GM18909 (cell line): ENCODE results near the gene ACTMAP.
"Not testable (repeated sequence)": the region's sequence is repeated elsewhere in the genome, so short reads cannot be mapped to it uniquely, and the experiment has no call there.

Experiments used
- ATAC-seq: cut with Tn5 transposase; IDR thresholded peaks from one replicate; pipeline ENCODE4 v1.9.1; 2021; ENCODE audit warnings: mild to moderate bottlenecking; ENCODE audit not compliant: unreplicated experiment, poor library complexity

ACTMAP gene

GRCh38 chr19:40750058-40750873 lies at the start of gene ACTMAP:
Gene ACTMAP (minus strand): TSS chr19:40750477. CDS start chr19:40749803, 674 bp downstream.
- peak; percentile 86 for ATAC-seq

GRCh38 chr19:40799558-40800338 lies 49.5 kb upstream of the ACTMAP start:
- no peak for ATAC-seq

GRCh38 chr19:40798683-40799557 lies 48.6 kb upstream of the ACTMAP start, which contains the start of gene EGLN2:
Gene EGLN2 (plus strand): TSS chr19:40799191. CDS start chr19:40800573, 1,382 bp downstream.
- peak; percentile 79 for ATAC-seq

DNA sequence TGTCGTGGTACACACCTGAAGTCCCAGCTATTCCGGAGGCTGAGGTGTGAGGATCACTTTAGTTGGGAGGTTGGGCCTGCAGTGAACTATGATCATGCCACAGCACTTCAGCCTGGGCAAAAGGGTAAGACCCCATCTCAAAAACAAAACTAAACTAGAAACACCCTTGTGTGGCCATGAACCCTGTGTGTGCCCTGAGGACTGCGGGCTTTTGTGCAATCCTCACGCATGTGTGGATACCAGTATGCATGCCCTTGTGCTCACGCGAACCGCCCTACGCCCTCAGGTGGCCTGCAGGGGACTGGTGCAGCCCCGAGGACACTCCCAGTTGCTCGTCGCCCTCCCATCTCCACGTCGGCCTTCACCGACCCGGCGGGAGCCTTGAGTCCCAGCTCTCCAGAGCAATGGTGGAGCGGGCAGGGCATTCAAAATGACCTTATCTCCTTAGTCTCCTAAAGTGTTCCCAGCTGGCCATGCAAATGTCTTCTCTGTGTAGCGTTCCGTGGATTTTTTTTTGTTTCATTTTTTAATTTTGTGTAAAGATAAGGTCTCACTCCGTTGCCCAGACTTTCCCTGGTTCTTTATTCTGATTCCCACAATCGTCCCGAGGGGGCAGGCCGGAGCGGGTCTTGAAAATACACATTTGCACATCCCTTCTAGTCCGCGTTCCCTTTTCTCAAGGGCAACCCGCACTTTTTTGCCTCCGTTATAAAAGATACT lies 47.8 kb upstream of the ACTMAP start:
- ATAC-seq: peak; percentile 37

GRCh38 chr19:40797166-40797962 lies 47.1 kb upstream of the ACTMAP start:
- no peak for ATAC-seq

DNA sequence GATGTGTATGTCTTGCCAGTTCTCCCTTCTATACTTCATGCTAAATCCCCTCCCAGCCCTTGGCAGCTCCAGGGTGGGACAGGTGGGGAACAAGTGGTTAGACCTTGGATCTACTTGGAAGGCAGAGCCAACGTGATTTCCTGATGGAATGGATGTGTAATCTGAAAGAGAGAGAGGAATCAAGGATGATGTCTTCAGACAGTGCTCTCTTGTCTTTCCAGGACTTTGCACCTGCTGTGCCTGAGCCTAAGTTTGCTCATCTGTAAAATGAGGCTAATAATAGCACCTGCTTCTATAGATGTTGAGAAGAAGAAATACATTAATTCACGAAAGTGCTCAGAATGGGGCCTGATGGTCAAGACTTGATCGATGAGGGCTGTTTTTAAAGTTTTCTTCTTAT lies 41.7 kb upstream of the ACTMAP start:
- ATAC-seq: no peak

DNA sequence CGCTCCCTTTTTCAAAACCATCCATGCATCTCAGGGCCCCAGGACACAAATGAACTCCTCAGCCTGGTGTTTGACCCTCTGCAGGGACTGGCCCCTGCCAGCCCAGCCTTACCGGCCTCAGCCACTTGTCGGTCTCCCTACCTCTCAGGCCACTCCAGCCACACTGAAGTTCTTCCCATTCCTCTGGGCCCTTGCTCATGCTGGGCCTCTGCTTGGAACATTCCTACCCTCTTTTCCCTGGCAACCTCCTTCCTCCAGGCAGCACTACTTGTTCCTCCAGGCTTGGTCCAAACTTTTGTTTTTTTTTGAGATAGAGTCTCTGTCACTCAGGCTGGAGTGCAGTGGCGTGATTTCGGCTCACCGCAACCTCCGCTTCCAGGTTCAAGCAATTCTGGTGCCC lies 41.1 kb upstream of the ACTMAP start:
- no peak for ATAC-seq

GRCh38 chr19:40786060-40787037 lies 36.1 kb upstream of the ACTMAP start:
- ATAC-seq: no peak

- no peak for ATAC-seq
Measured at GRCh38 chr19:40785526-40785925, 35.2 kb upstream of the ACTMAP start.

DNA sequence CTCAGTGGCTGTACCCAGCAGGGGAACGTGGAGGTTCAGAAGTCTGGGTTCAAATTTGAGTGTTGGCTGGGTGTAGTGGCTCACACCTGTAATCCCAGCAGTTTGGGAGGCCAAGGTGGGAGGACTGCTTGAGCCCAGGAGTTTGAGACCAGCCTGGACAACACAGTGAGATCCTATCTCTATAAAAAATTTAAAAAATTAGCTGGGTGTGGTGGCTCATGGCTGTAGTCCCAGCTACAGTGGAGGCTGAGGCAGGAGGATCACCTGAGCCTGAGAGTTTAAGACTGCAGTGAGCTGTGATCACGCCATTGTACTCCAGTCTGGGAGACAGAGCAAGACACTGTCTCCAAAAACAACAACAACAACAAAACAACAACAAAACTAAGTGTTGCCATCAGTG lies 33.9 kb upstream of the ACTMAP start:
- not testable (repeated sequence) for ATAC-seq

GRCh38 chr19:40783711-40784110 lies 33.4 kb upstream of the ACTMAP start:
- ATAC-seq: no peak

DNA sequence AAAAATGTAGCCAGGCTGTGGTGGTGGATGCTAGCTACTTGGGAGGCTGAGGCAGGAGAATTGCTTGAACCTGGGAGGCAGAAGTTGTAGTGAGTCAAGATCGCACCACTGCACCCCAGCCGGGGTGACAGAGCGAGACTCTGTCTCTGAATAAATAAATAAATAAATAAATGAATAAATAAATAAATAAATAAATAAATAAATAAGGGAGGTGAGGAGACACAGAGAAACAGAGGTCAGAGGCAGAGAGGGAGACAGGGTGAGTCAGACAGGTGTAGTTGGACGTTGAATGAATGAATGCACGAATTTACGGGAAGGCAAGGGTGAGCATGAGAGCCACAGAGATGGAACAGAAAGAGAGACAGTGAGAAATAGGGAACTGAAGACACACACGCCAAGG lies 30.9 kb upstream of the ACTMAP start:
- no peak for ATAC-seq

DNA sequence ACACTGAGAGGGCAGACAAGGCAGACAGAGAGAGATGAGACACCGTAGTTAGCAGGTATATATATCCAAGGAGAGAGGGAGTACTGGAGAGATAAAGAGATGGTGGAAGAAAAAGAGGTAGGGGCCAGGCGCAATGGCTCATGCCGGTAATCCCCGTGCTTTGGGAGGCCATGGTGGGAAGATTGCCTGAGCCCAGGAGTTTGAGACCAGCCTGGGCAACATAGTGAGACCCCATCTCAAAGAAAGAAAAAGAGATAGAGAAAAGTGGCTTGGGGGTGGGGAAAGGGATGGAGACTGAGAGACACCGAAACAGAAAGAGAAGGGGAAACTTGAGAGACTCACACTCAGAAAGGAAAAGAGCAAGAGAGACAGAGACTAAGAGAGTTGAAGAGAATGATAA lies 30.3 kb upstream of the ACTMAP start:
- ATAC-seq: no peak

GRCh38 chr19:40778706-40779284 lies 28.5 kb upstream of the ACTMAP start:
- ATAC-seq: no peak

DNA sequence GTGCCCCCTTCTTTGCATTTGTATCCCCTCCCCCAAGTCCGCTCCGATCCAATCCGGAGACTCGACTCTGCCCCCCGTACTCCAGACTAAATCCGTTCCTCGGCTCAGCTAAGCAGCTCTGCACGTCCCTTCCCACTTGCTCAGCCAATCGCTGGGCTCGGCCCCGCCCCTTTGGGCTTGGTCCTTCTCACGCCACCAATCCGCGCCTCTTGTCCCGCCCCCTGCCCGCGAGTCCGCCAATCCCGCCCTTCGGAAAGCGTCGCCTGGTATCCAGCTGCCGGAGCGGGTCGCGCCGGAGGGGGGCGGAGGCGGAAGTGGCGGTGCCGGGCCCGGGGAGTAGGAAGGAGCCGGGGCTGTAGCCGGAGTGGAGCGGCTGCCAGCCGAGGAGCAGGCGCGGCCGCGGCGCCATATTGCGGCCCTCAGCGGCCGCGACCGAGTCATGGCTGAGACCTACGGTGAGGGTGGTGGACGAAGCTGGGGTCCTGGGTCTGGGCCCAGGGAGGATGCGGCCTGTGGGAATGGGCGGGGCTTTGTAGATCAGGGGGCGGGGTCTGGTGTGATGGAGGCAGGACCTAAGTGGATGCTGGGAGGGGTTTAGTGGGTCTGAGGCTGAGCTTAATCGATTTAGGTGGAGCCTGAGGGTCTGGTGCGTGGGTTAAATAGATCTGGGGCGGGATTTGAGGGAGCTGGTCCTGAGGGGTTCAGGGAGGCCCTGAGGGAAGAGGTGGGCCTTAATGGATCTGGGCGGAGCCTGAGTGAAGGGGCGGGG lies 27.8 kb upstream of the ACTMAP start, which contains the start of gene RAB4B:
Gene RAB4B (plus strand): TSS at position 311 of the 769 bp plus-strand sequence. CDS start 129 bp downstream, at position 440.
- ATAC-seq: peak; percentile 67

- ATAC-seq: no peak
Measured at GRCh38 chr19:40777645-40777936, 27.3 kb upstream of the ACTMAP start.
